Esophagus muscularis mucosa (tissue), 4 donors: ENCODE results near the gene EML6. TPM values are rescaled to one million over a fixed set of nuclear protein-coding genes. Genes with fewer than 3 reads are reported as not detected.

Source experiments
- DNase-seq: peaks from one replicate; pipeline ENCODE4 v3.0.0-alpha.2; 2017; ENCODE audit errors: extremely low spot score
- H3K27ac ChIP-seq, 4 donors: fragments of 200-600 bp; sonication (generic); replicated peaks in 1 of 4; 1 replicate in 3 of 4; 2 replicates in 1 of 4; pipeline ENCODE4 v1.5.1; 2016 to 2019; ENCODE audit warnings: mild to moderate bottlenecking in 1 of 4
- H3K27me3 ChIP-seq, 4 donors: fragments of 200-600 bp; sonication (generic); one replicate each; pipeline versions ENCODE4 v1.5.1 to v1.6.0; 2016 to 2019
- H3K36me3 ChIP-seq, 4 donors: fragments of 200-600 bp; sonication (generic); one replicate each; pipeline ENCODE4 v1.5.1; 2016 to 2019
- H3K4me1 ChIP-seq, 4 donors: fragments of 200-600 bp; sonication (generic); one replicate each; pipeline ENCODE4 v1.5.1; 2016 to 2019
- H3K4me3 ChIP-seq, 4 donors: fragments of 200-600 bp; sonication (generic); 1 replicate in 2 of 4; 2 replicates in 2 of 4; pipeline ENCODE4 v1.5.1; 2016 to 2019; ENCODE audit warnings: mild to moderate bottlenecking in 4 of 4, moderate library complexity in 1 of 4
- H3K9me3 ChIP-seq, 4 donors: fragments of 200-600 bp; sonication (generic); 1 replicate in 3 of 4; 2 replicates in 1 of 4; pipeline ENCODE4 v1.5.1; 2016 to 2019
- EP300 ChIP-seq: sonication (generic); formaldehyde crosslinking; IDR thresholded peaks from one replicate; pipeline ENCODE4 v1.6.1; 2017; ENCODE audit warnings: antibody characterized with exemption
- POLR2A ChIP-seq: fragments of 450-650 bp; IDR thresholded peaks from one replicate; pipeline ENCODE4 v1.6.1; 2017; ENCODE audit warnings: antibody characterized with exemption, moderate library complexity, mild to moderate bottlenecking, low read depth
- POLR2AphosphoS5 ChIP-seq, 2 donors: sonication (generic); formaldehyde crosslinking; IDR thresholded peaks; one replicate each; pipeline ENCODE4 v1.6.1; 2017; ENCODE audit warnings: antibody characterized with exemption in 2 of 2
- WGBS: methylation state at CpG from one replicate; pipeline ENCODE4 v1.1.5; 2018; 5-methylcytosine and 5-hydroxymethylcytosine counted together
- intact Hi-C: fragments of 100-400 bp; cut with DNase I; formaldehyde crosslinking; loops from one replicate; pipeline ENCODE4 v1.15.1; 2023
- total RNA-seq, 4 donors: library from RNA; depleted of rRNA; stranded (reverse); fragments of >200 nt; gene quantifications; one replicate each; pipeline versions ENCODE4 v1.1.0 to v1.2.1, GENCODE V29; 2016
- TF ChIP-seq, protein P1 (sequence below), 3 experiments: fragments of 200-600 bp in 2 of 3; fragments of 450-650 bp in 1 of 3; sonication (generic) in 2 of 3; IDR thresholded peaks; one replicate each; pipeline ENCODE4 v1.5.1; 2017 to 2019; ENCODE audit warnings: antibody characterized with exemption in 3 of 3, mild to moderate bottlenecking in 2 of 3, moderate library complexity in 1 of 3

Gene EML6
- total RNA-seq = 1 to 10 TPM in 1 of 4 donors, under 1 TPM in 3; 0.75 to 4.6 (median 0.89) TPM

DNA sequence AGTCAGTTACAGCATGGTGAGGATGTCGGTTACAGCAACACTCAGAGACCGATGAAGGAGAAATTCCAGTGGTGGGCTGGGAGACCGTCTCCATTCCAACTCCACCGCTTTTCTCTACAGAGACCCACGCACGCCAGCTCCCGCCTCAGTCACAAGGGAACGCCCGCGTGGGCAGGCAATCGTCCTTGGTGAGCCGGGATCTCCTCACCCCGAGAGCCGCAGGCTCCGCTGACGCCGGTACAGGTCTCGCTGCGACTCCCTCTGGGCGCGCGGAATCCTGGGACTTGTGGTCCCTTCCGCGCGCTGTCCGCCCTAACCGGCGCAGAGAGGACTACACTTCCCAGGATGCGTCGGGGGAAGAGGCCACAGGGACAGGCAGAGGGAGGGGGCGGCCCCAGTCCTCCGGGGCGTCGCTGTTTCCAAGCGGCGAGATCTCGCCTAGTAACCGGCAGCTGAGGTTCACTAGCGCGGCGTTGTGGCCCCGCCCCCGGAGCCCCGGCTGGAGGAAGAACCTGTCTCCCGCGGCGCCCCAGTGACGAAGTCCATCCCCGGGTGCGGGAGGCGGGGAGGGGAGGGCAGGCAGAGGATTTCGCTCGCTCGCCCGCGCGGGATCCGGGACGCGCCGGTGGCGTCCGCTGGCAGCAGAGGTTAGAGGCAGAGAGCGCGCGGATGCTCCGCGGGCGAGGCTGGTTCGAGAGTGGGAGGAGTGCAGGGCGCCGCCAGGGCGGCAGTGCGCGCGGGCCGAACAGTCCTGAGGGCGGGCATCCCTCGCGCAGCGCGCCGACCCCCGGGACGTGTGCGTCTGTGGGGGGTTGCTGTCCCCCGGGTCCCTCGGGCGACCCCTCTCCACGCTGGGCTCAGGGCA is at the start of gene EML6:
Gene EML6, plus strand, starts transcription at position 532 of the 865 bp plus-strand sequence. CDS start 1,400 bp downstream, outside the sequence.
- Histone ChIP-seq H3K36me3 (no peaks in the 10 kb centered on the region), H3K9me3 (no peaks in the 10 kb centered on the region), H3K4me1 (peaks cover 4 to 23% (median 23%) of the 10 kb centered on the region in 4 donors), H3K27ac (peak within 1 kb of the TSS; percentile 72 to 84 (median 82)), H3K27me3 (peaks cover 0 to 9% (median 0%) of the 10 kb centered on the region in 4 donors), H3K4me3 (peak within 1 kb of the TSS; percentile 71 to 86 (median 79))
- peak; percentile 58 for TF ChIP-seq POLR2A
- TF ChIP-seq, protein P1, sequence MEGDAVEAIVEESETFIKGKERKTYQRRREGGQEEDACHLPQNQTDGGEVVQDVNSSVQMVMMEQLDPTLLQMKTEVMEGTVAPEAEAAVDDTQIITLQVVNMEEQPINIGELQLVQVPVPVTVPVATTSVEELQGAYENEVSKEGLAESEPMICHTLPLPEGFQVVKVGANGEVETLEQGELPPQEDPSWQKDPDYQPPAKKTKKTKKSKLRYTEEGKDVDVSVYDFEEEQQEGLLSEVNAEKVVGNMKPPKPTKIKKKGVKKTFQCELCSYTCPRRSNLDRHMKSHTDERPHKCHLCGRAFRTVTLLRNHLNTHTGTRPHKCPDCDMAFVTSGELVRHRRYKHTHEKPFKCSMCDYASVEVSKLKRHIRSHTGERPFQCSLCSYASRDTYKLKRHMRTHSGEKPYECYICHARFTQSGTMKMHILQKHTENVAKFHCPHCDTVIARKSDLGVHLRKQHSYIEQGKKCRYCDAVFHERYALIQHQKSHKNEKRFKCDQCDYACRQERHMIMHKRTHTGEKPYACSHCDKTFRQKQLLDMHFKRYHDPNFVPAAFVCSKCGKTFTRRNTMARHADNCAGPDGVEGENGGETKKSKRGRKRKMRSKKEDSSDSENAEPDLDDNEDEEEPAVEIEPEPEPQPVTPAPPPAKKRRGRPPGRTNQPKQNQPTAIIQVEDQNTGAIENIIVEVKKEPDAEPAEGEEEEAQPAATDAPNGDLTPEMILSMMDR (IDR thresholded peaks at IDR 0.05) = peak in 2 of 3 experiments; percentile 7 to 31
- TF ChIP-seq POLR2AphosphoS5 (IDR thresholded peaks at IDR 0.05) = peak; percentile 87 to 93
- no peak for TF ChIP-seq EP300
- peak; percentile 99 for DNase-seq
- WGBS = under 1% methylated on average over 42 of the region's 90 CpGs
- intact Hi-C loops = loop anchor here (5.0 kb wide), 1 partner anchor 454 kb away; no protein-coding TSS in a partner anchor

DNA sequence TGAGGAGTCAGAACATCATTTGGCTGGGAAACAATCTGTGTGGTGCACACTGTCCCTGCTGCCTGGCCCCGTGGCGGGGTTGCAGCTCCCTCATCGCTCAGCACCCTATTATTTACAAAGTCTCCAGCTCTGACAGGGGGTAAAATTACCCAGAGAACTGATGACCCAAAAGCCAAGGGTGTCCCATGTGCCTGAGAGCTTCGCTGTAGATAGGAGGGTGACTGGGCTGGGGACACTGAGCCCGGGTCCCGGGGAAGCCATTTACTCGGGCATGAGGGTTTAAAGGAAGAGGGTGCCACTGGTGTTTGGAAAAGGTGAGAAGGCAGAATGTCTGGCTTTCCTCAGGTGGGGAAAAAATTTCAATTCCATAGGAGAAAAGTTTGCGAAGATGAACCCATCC is 48.2 kb upstream of the EML6 start:
- TF ChIP-seq POLR2A (no peak), EP300 (no peak), POLR2AphosphoS5 (IDR thresholded peaks at IDR 0.05) (no peak)
- TF ChIP-seq, protein P1 (IDR thresholded peaks at IDR 0.05) = no peak
- Histone ChIP-seq H3K27me3 (no peaks in the 10 kb centered on the region), H3K27ac (peak overlapping the region in 2 of 4 donors; percentile 15 to 87), H3K9me3 (no peaks in the 10 kb centered on the region), H3K4me1 (peaks cover 47 to 59% (median 57%) of the 10 kb centered on the region in 4 donors), H3K36me3 (peaks cover 0 to 11% (median 6%) of the 10 kb centered on the region in 4 donors), H3K4me3 (no peak overlapping the region)
- WGBS = 77% methylated on average over 8 of the region's 8 CpGs
- intact Hi-C loops = no loop called here
- peak; percentile 78 for DNase-seq

DNA sequence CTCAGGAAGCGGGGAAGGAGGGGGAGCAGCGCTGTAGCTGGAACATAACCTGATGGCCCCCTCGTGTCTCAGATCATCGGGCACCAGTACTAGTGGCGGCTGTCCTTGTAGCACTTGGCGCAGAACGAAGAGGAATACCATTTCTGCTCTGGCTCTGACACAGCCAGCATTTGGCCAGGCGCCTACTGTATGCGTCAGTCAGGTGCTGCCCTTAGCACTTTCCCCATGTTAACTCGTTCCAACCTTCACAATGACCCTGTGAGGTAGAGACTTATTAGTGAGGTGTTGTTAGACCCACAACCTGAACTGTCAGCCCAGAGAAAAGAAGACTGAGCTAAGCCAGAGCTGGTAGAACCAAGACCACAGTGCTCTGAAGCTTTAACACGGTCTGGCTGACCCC is 47.7 kb upstream of the EML6 start:
- Histone ChIP-seq H3K4me3 (no peak overlapping the region), H3K4me1 (peaks cover 47 to 57% (median 53%) of the 10 kb centered on the region in 4 donors), H3K36me3 (peaks cover 0 to 6% (median 2%) of the 10 kb centered on the region in 4 donors), H3K9me3 (no peaks in the 10 kb centered on the region), H3K27ac (peak overlapping the region in 1 of 4 donors; percentile 87), H3K27me3 (no peaks in the 10 kb centered on the region)
- 68% methylated on average over 10 of the region's 11 CpGs for WGBS
- peak; percentile 91 for DNase-seq
- intact Hi-C loops = no loop called here
- TF ChIP-seq POLR2AphosphoS5 (IDR thresholded peaks at IDR 0.05) (peak in 1 of 2 donors; percentile 5), POLR2A (no peak), EP300 (no peak)
- TF ChIP-seq, protein P1 (IDR thresholded peaks at IDR 0.05) = no peak

DNA sequence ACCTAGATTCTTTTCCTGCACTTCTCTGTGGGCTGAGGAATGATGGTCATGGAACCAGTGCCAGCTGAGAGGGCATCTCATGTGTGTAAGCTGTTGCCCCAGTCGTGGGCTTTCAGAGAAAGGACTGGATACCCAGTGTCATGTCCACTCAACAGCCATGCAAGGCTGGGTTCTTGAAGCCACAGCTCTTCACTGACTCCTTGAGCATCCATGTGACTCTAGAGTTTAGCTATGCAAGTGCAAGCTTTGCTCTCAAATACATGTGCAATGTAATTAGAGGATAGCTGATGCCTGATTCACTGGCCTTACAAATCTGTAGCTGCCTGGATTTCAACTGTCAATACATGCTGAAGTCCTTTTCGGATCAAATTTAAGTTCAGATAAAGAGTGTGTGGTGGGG is 46.8 kb upstream of the EML6 start:
- TF ChIP-seq, protein P1 (IDR thresholded peaks at IDR 0.05) = no peak
- TF ChIP-seq POLR2AphosphoS5 (IDR thresholded peaks at IDR 0.05) = no peak
- TF ChIP-seq POLR2A = no peak
- no peak for TF ChIP-seq EP300
- Histone ChIP-seq H3K4me1 (peaks cover 43 to 49% (median 46%) of the 10 kb centered on the region in 4 donors), H3K4me3 (no peak overlapping the region), H3K9me3 (no peaks in the 10 kb centered on the region), H3K27me3 (no peaks in the 10 kb centered on the region), H3K27ac (no peak overlapping the region), H3K36me3 (no peaks in the 10 kb centered on the region)
- WGBS = 89% methylated on average over 1 of the region's 2 CpGs
- peak; percentile 70 for DNase-seq
- intact Hi-C loops = no loop called here
